ENCODE results near the gene BYSL.

Gene BYSL, protein sequence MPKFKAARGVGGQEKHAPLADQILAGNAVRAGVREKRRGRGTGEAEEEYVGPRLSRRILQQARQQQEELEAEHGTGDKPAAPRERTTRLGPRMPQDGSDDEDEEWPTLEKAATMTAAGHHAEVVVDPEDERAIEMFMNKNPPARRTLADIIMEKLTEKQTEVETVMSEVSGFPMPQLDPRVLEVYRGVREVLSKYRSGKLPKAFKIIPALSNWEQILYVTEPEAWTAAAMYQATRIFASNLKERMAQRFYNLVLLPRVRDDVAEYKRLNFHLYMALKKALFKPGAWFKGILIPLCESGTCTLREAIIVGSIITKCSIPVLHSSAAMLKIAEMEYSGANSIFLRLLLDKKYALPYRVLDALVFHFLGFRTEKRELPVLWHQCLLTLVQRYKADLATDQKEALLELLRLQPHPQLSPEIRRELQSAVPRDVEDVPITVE

DNA sequence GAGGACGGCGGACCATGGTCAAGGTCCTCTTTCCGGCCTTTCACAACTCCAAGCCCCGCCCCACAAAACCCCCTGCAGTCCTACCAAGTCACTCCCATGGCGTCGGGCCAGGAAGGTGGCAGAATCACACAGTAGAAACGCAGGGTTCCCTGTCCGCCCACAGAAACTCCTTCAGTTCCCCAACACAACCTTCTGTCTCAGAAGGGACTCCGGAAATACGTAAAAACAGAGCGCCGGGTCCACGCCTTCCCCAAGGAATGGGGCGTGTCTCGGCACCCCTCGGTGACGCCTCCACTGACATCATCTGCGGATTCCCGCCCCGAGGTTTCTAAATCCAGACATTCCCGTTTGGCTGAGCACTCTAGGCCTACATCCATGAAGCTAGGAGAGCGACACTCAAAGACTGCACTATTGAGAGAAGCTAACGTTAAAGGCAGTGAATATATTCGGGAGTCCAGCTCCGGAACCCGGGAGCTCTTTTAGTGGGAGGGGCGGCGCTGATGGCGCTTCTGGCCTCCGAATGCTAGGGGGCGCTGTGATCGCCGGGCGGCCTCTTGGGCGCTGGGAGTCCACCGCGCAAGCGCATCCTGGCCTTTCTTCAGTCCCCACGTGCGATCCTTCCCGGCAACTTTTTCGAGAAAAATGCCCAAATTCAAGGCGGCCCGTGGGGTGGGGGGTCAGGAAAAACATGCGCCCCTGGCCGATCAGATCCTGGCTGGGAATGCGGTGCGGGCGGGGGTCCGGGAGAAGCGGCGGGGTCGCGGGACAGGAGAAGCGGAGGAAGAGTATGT, at the start of gene BYSL, which contains the start of gene MED20:
Gene BYSL, plus strand, starts transcription at position 579 of the 791 bp plus-strand sequence. Its CDS starts 64 bp downstream, at position 643.
Gene MED20, minus strand, starts transcription at position 219 of the 791 bp plus-strand sequence. Its CDS starts 121 bp downstream, at position 98.
- DNase-seq (ENCODE audit: low read depth) = peak; percentile 95

DNA sequence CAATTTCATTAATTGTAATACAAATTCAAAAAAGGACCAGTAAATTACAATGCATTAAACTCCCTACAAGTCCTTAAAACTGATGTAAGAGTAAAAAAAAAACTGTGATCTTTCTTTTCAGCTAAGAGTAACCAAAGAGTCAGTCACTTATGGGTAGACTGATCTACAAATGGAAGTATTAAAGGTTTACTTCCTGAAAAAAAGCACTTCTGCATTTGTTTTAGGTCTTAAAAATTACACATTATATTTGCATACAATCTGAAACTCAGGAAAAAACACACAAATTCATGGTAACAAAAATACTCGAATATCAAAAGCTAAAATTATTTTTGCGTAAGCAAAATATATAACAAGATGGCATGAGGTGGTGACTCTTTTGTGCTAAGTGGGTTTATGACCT, 49.6 kb upstream of the BYSL start:
- DNase-seq (ENCODE audit: low read depth) = no peak

DNA sequence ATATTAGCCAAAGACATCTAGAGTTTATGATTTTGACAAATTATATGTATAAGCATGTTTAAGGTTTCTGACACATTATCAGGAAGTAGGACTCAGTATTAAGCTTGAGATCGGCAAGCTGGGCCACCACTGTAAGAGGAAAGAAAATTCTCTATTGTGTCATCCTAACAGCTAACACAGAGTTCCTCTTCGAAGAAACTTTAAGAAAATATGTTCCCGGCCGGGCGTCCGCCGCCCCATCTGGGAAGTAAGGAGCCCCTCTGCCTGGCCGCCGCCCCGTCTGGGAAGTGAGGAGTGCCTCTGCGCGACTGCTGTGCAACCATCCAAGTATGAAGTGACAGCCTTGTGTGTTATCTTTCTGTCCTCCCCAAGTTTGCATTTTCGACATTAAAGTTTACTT, 49.2 kb upstream of the BYSL start:
- no peak for DNase-seq (ENCODE audit: low read depth)

DNA sequence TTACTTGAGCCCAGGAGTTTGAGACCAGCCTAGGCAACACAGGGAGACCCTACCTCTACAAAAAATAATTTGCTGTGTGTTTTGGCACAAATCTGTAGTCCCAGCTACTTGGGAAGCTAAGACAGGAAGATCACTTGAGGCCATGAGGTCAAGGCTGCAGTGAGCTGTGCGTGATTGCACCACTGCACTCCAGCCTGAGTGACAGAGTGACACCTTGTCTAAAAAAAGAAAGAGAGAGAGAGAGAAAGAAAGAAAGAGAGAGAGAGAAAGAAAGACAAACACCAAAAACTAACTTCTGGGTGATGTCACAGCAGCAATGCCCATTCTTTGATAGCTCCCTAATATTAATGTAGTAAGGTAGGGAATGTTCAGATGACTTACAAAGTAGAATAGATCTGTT, 46.6 kb upstream of the BYSL start:
- DNase-seq (ENCODE audit: low read depth) = no peak

DNA sequence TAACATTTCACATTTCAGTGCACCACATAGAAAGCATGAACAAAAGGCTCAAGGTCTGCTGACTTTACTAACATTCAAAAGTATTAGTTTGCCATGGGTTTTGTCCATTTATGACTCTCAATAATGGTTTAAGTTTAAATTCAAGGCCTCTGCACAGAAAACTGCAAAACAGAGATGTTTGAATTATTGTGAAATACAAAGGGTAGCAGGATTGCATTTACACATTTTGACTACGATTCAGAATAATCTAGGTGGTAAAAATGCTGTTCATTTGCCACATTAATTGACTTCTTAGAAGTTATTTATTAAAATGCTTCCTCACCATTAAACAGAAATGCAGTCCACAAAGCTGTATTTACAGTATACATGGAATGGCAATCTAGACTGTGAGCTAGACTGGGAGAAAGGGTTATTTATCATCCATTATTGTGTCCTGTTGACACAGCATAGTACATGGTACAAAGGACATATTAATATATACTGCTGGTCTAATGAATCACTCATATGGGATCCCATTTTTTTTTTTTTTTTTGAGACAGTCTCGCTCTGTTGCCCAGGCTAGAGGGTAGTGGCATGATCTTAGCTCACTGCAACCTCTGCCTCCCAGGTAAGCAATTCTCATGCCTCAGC, 44.1 kb upstream of the BYSL start:
- DNase-seq (ENCODE audit: low read depth) = no peak

DNA sequence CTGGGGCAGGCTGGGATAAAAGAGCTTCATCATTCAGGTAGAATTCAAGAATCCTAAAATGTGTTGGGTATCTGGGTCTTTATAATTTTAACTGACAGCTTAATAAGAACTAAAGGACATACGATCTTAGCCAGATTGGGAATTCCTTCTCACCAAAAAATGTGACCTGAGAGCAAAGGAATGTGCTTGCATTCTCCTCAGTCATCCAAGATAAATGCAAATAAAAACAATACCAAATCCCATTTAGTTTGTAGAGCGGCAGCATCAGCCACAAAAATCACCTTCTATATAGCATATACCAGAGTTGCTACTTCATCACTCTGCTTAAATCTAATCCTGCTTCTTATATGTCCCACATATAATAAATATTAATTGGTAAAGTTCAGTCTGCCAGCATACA, 43.1 kb upstream of the BYSL start:
- DNase-seq (ENCODE audit: low read depth) = no peak

DNA sequence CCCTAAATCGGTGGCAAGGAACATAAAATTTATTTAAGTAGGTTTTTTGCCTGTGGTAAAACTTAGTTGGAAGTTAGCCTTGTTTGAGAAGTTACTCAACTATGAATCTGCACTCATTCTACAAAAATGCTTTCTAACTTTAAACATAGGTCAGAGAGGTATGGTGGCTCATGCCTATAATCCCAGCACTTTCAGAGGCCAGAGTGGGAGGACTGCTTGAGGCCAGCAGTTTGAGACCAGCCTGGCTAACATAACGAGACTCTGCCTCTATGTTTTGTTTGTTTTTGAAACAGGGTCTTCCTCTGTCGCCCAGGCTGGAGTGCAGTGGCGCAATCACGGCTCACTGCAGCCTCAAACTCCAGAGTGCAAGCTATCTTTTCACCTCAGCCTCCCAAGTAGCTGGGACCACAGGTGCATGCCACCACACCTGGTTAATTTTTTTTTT, 42.3 kb upstream of the BYSL start:
- DNase-seq (ENCODE audit: low read depth) = no peak

DNA sequence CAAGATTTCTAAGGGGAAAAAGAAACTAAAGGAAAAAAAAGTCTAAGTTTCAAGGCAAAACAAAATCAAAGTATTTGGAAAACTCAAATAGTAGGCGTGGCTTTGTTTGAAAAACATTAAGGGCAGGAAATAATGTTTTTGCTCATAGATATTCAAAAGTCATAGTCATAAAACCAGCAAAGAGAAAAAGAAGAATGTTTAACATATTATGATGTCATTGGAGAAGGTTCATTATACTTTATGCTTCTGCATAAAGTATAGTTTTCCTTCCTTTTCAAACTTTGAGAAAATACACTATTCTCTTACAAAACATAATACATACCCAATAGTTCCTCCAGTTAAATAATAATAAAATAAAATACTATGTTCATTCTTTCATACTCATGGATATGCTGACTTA, 39.8 kb upstream of the BYSL start:
- DNase-seq (ENCODE audit: low read depth) = no peak

DNA sequence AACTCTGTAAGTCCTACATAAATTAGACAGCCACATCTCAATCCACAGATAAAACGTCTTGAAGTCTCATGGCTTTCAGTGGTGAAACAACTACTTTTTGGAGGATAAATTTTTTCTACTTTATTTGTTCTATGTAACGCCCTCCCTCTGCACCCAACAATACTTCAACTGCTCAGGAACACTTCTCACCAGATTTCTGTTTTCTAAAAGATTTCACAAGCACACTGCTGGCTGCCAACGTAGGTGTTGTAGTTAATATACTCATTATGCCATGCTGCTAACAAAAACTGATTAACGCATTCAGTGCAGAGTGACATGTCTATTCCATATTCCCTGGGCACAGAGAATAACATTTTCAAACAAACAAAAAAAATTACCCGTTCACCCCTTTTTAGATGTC, 36.3 kb upstream of the BYSL start:
- DNase-seq (ENCODE audit: low read depth) = no peak

DNA sequence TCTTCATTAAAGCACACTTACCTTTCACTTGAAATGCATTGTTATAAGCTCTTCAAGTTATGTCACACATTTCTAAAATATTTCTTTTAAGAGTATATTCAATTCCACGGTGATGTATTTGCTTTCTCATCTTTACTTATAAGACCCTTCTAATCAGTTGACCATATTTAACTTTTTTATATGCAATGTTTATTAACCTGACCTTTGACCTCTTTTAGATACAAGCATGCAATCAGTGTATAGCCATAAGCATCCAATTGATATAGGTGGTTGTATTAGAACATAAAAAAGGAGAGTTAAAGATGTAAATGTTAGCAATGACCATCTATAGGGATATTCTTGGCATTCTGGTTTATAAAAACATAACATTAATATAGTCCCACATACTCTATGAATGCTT, 35.4 kb upstream of the BYSL start:
- DNase-seq (ENCODE audit: low read depth) = no peak

DNA sequence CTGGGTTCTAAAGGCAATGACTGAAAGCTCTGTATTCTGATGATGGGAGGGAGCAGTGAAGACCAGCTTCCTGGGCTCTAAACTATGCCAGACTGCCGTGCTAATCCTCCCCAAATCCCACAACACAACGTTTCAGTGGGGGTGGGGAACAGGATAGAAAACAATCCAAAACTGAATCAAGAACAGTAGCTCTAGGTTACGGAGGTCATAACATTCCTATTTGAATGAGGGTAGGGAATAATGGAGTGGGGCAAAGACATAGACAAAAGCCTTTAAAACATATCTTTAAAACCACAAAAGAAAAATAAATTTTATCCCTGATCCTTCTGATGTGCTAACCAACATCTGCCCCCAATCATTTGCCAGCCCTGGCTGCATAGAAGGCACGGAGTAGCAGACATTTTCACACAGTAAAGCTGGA, 34.0 kb upstream of the BYSL start:
- no peak for DNase-seq (ENCODE audit: low read depth)

DNA sequence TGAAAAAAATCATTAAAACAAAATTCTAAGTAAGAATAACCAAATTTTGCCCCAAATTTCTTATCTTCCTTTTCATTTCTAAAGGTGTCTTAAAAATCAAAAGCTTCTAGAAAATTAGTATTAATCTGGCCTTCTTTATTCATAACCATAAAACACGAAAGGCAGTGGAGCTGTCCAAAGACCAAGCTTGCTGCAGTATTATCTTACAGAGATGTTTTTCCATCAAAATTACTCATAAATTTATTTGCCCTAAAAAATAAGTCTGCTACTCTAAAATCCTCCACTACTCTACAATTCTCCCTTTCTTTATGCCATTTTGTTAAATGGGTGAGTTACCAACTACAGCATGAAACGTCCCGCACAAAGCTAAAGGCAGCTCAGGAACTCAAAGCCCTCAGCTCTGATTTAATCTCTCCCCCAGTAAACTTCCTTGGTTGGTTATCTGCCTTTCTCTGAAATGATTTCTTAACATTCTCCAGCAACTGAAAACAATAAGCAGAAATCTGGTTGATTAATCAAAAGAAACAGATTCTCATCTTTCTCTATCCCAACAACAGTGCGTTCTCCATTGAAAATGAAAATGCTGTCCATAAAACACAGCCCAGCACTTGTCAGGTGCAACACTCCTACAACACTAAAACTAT, 28.3 kb upstream of the BYSL start:
- no peak for DNase-seq (ENCODE audit: low read depth)

DNA sequence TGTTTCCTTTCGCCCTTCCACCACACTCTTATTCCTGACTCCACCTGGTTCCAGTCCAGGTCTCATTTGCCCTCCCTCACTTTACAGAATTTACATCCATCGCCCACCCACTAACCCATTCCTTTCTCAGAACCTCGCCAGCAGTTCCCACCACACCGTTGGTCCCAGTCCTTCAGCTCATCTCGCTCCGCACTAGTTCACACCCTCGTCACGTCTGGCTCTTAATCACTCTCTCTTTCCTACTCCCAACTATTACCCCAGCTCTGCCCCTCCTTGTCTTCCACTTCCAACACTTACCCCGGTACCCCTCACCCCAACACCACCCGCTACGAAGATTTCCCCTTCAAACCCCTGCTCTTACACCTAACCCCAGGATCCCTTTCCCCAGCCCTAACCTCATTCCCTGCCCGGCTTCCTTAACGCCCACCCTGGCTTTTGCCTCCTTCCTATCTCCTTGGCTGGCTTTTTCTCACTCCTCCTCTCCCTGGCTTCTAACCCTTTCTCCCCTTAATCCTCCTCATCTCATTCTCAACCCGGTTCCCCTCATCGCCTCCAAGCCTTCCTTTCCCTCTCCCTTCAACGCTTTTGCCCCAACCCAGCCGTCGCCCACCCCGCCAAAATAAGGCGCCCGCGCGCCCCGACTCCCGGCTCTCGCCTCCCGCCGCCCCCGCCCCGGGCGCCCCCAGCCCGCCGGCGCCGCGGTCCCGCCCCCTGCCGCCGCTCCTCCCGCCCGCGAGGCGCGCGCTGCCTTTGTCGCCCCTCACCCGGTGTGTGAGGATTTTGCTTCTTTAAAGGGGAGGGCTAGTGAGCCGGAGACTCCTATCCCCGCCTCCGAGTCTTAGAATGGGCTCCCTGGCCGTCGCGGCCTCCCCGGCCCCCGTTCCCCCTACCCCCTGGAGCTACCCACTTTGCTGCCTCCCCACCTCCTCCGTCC, 26.7 kb upstream of the BYSL start:
- DNase-seq (ENCODE audit: low read depth) = no peak

DNA sequence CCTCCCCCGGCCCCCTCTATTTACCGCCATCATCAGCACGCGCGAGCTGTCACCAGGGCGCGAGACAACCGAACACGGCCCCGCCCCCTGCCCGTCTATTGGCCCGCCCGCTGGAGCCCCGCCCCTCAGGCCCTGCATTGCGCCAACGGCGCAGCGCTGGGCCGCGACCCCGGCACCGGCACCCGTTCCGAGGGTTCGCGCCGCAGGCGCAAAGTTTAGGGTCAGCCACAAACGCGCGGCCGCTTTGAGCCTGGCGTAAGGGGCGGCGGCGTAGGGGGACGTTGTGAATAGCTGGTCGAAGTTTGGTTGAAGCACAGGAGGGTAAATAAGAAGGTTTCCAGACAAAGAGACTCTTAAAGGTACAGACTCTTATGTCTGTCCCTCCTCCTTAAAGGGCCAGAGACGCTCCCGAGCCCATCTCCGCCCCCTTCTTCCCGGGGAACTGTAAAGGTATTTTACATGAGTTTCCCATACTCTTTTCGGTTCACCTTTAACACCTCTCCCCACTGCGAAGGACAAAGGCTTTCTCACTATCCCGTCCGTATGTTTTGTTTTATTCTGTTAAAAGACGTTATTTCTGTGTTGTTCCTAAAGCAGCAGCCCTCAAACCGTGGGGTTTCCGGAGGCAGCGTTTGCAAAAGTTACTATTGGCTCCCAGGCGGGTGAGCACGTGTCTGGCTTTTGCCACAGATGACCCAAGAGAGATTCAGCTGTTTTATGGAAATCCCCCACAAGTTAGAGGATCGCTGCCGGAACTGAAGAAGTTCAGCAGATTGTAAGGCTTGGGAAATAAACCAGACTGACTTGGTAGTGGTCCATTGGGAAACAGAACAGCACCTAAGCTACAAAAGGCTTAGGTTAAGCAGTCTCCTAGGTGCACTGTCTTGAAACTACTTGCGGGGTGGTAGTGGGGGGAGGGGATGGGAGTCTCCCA, 25.7 kb upstream of the BYSL start, which contains the start of gene USP49:
Gene USP49, minus strand, starts transcription at position 76 of the 934 bp plus-strand sequence. CDS start 88,392 bp downstream, outside the sequence.
- peak; percentile 89 for DNase-seq (ENCODE audit: low read depth)

DNA sequence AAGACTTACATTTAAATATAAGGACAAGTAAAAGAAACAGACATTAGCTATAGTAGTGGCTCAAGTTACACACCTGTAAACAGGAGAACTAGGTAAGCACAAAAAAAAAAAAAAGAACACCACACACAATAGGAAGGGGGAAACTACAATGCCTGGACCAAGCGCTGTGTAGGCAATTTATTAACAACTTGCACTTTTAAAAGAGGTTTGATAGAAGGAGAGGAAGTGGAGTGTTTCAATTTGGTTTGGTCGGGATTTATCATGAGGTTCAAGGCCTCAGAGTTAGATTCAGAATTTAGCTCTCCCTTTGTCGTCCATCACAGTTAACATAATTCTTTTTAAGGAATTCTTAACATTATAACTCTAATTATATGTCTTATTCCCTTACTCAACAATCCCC, 25.0 kb upstream of the BYSL start:
- no peak for DNase-seq (ENCODE audit: low read depth)

DNA sequence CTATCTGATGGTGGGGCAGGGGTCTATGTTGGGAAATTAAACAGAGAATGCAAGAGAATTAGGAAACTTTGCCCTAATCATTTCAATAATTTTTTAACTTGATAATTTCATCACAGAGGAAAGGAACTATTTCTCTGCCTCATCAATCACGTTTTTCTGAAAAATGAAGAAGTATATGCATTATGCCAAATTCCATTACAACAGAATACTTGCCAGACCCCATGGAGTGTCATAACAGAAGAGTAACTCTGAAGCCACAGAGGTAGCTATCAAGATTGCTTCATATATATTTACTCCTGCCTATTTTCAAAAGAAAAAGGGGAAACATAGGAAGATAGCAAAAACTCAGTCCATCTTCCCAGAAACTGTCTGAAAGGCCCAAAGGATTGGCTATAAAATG, 20.4 kb upstream of the BYSL start:
- DNase-seq (ENCODE audit: low read depth) = no peak

DNA sequence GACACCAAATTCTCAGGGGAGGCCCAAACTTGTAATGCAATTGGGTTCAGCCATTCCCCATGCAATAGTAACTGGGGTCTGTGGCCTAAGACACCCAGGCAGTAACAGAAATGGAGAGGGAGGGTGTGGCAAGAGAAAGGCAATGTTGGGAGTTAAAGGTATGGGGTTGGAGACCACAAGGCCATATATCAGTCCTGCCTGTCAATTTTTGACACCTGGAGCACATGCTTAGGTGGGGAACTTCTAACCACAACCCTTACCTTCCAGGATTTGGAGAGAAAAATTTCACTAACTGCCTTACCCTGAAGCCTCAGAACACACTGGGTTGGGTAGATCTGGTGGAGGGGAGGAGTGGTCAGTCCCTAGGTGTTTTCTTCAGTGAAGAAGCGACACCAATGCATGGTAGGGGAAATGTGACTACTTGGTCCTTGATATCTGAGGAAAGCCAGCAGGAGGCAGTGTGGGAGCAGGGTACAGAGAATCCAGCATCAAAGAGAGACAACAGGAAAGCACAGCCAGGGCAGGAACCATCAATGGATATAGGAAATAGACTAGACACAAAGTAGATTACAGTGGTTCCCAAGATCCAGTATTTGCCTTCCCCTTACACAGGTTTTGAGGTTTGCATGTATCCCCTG, 19.3 kb upstream of the BYSL start:
- peak; percentile 43 for DNase-seq (ENCODE audit: low read depth)

DNA sequence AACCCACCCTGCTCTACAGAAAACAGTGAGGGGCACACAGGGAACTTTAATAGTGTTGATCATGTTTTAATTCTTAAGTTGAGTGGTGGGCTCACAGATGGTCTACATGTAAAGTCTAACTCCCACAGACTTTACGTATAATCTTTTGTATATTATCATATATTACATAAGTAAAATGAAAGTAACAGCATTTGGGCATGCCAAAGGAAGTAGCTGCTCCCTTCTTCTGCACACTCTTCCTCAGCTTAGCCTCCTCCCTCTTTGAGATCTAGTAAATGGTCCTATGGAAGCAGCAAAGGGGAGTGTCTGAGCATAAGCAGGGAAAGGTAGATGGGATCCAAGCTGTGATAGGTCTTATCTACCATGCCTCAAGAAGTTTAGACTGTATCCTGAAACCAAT, 11.6 kb upstream of the BYSL start:
- DNase-seq (ENCODE audit: low read depth) = no peak

DNA sequence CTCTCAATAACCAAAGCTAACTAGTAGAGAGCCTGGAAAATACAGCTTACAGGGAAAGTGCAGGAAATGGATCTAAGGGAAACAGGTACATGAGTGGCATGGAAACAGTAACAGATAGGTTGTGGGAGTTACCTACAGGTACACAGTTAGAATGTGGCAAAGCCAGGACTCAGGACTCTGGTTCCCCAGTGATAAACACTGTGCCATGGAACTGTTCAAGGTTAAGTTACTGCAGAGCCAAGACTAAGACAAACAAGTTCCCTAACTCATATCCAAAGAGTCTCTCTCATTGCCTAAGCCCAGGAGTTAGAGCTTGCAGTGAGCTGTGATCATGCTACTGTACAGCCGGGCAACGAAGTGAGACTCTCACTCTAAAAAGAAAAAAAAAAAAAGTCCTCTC, 7.0 kb upstream of the BYSL start:
- DNase-seq (ENCODE audit: low read depth) = no peak
